Esophagus muscularis mucosa (tissue), 4 donors: ENCODE data around the gene RBP4. TPM values are rescaled to one million over a fixed set of nuclear protein-coding genes. Genes with fewer than 3 reads are reported as not detected.

Experiments
- DNase-seq: peaks from one replicate; pipeline ENCODE4 v3.0.0-alpha.2; 2017; ENCODE audit errors: extremely low spot score
- H3K27ac ChIP-seq, 4 donors: fragments of 200-600 bp; sonication (generic); replicated peaks in 1 of 4; 1 replicate in 3 of 4; 2 replicates in 1 of 4; pipeline ENCODE4 v1.5.1; 2016 to 2019; ENCODE audit warnings: mild to moderate bottlenecking in 1 of 4
- H3K27me3 ChIP-seq, 4 donors: fragments of 200-600 bp; sonication (generic); one replicate each; pipeline versions ENCODE4 v1.5.1 to v1.6.0; 2016 to 2019
- H3K36me3 ChIP-seq, 4 donors: fragments of 200-600 bp; sonication (generic); one replicate each; pipeline ENCODE4 v1.5.1; 2016 to 2019
- H3K4me1 ChIP-seq, 4 donors: fragments of 200-600 bp; sonication (generic); one replicate each; pipeline ENCODE4 v1.5.1; 2016 to 2019
- H3K4me3 ChIP-seq, 4 donors: fragments of 200-600 bp; sonication (generic); 1 replicate in 2 of 4; 2 replicates in 2 of 4; pipeline ENCODE4 v1.5.1; 2016 to 2019; ENCODE audit warnings: mild to moderate bottlenecking in 4 of 4, moderate library complexity in 1 of 4
- H3K9me3 ChIP-seq, 4 donors: fragments of 200-600 bp; sonication (generic); 1 replicate in 3 of 4; 2 replicates in 1 of 4; pipeline ENCODE4 v1.5.1; 2016 to 2019
- CTCF ChIP-seq, 3 experiments: fragments of 200-600 bp in 2 of 3; fragments of 450-650 bp in 1 of 3; sonication (generic) in 2 of 3; IDR thresholded peaks; one replicate each; pipeline ENCODE4 v1.5.1; 2017 to 2019; ENCODE audit warnings: antibody characterized with exemption in 3 of 3, mild to moderate bottlenecking in 2 of 3, moderate library complexity in 1 of 3
- EP300 ChIP-seq: sonication (generic); formaldehyde crosslinking; IDR thresholded peaks from one replicate; pipeline ENCODE4 v1.6.1; 2017; ENCODE audit warnings: antibody characterized with exemption
- POLR2A ChIP-seq: fragments of 450-650 bp; IDR thresholded peaks from one replicate; pipeline ENCODE4 v1.6.1; 2017; ENCODE audit warnings: antibody characterized with exemption, moderate library complexity, mild to moderate bottlenecking, low read depth
- POLR2AphosphoS5 ChIP-seq, 2 donors: sonication (generic); formaldehyde crosslinking; IDR thresholded peaks; one replicate each; pipeline ENCODE4 v1.6.1; 2017; ENCODE audit warnings: antibody characterized with exemption in 2 of 2
- WGBS: methylation state at CpG from one replicate; pipeline ENCODE4 v1.1.5; 2018; 5-methylcytosine and 5-hydroxymethylcytosine counted together
- intact Hi-C: fragments of 100-400 bp; cut with DNase I; formaldehyde crosslinking; loops from one replicate; pipeline ENCODE4 v1.15.1; 2023
- total RNA-seq, 4 donors: library from RNA; depleted of rRNA; stranded (reverse); fragments of >200 nt; gene quantifications; one replicate each; pipeline versions ENCODE4 v1.1.0 to v1.2.1, GENCODE V29; 2016

The RBP4 gene
- total RNA-seq, 4 donors from 2014 or later: 0.83 to 2.0 (median 0.99) TPM; not detected in 1

- H3K4me1 ChIP-seq: peaks cover 0 to 7% (median 3%) of the 10 kb centered on the region in 4 donors
- H3K4me3 ChIP-seq: no peak overlapping the region
- no peak overlapping the region for H3K27ac ChIP-seq
- H3K27me3 ChIP-seq: peaks cover 0 to 12% (median 0%) of the 10 kb centered on the region in 4 donors
- TF ChIP-seq POLR2A (no peak), CTCF (IDR thresholded peaks at IDR 0.05) (no peak), EP300 (no peak), POLR2AphosphoS5 (IDR thresholded peaks at IDR 0.05) (no peak)
- intact Hi-C loops: no loop called here
- no peaks in the 10 kb centered on the region for H3K36me3 ChIP-seq
- no peak for DNase-seq
- WGBS: 65% methylated on average over 3 of the region's 3 CpGs
- H3K9me3 ChIP-seq: peaks cover 0 to 7% (median 5%) of the 10 kb centered on the region in 4 donors
Measured at GRCh38 chr10:93576888-93577287, 24.1 kb downstream of the RBP4 start.

GRCh38 chr10:93573924-93574323 is 27.1 kb downstream of the RBP4 start:
- H3K27me3 ChIP-seq: peaks cover 0 to 15% (median 0%) of the 10 kb centered on the region in 4 donors
- WGBS: 72% methylated on average over 3 of the region's 3 CpGs

GRCh38 chr10:93573051-93573909 is 27.8 kb downstream of the RBP4 start:
- intact Hi-C loops: no loop called here
- Histone ChIP-seq H3K27me3 (peaks cover 0 to 21% (median 1%) of the 10 kb centered on the region in 4 donors), H3K9me3 (no peaks in the 10 kb centered on the region), H3K4me3 (no peak overlapping the region), H3K36me3 (no peaks in the 10 kb centered on the region), H3K27ac (no peak overlapping the region), H3K4me1 (peaks cover 0 to 7% (median 3%) of the 10 kb centered on the region in 4 donors)
- no peak for DNase-seq
- TF ChIP-seq EP300: no peak
- no peak for TF ChIP-seq POLR2A
- TF ChIP-seq POLR2AphosphoS5 (IDR thresholded peaks at IDR 0.05): no peak
- no peak for TF ChIP-seq CTCF (IDR thresholded peaks at IDR 0.05)
- 53% methylated on average over 10 of the region's 10 CpGs for WGBS

More at GRCh38 chr10:93573924-93574323, 27.1 kb downstream of the RBP4 start:
- Histone ChIP-seq H3K9me3 (no peaks in the 10 kb centered on the region), H3K4me3 (no peak overlapping the region), H3K36me3 (no peaks in the 10 kb centered on the region), H3K4me1 (peaks cover 0 to 7% (median 3%) of the 10 kb centered on the region in 4 donors), H3K27ac (no peak overlapping the region)
- TF ChIP-seq POLR2AphosphoS5 (IDR thresholded peaks at IDR 0.05) (no peak), EP300 (no peak)
- intact Hi-C loops: no loop called here
- DNase-seq: no peak

GRCh38 chr10:93572606-93573005 is 28.4 kb downstream of the RBP4 start:
- TF ChIP-seq EP300 (no peak), POLR2A (no peak), POLR2AphosphoS5 (IDR thresholded peaks at IDR 0.05) (no peak), CTCF (IDR thresholded peaks at IDR 0.05) (no peak)
- H3K4me1 ChIP-seq: peaks cover 4 to 12% (median 6%) of the 10 kb centered on the region in 4 donors
- H3K27ac ChIP-seq: no peak overlapping the region
- peaks cover 0 to 28% (median 6%) of the 10 kb centered on the region in 4 donors for H3K27me3 ChIP-seq
- intact Hi-C loops: no loop called here
- no peaks in the 10 kb centered on the region for H3K9me3 ChIP-seq
- WGBS: 35% methylated on average over 2 of the region's 2 CpGs
- no peaks in the 10 kb centered on the region for H3K36me3 ChIP-seq
- no peak overlapping the region for H3K4me3 ChIP-seq
- no peak for DNase-seq

- intact Hi-C loops: no loop called here
- TF ChIP-seq POLR2AphosphoS5 (IDR thresholded peaks at IDR 0.05): no peak
- no peak for TF ChIP-seq POLR2A
- TF ChIP-seq CTCF (IDR thresholded peaks at IDR 0.05): no peak
- TF ChIP-seq EP300: no peak
- Histone ChIP-seq H3K27ac (no peak overlapping the region), H3K9me3 (no peaks in the 10 kb centered on the region), H3K36me3 (no peaks in the 10 kb centered on the region), H3K4me3 (no peak overlapping the region), H3K27me3 (peaks cover 0 to 50% (median 16%) of the 10 kb centered on the region in 4 donors), H3K4me1 (peaks cover 10 to 24% (median 22%) of the 10 kb centered on the region in 4 donors)
- DNase-seq: no peak
- 50% methylated on average over 3 of the region's 3 CpGs for WGBS
Measured at GRCh38 chr10:93570383-93570782, 30.7 kb downstream of the RBP4 start.
